Central memory CD8-positive, alpha-beta T cell (primary cell): Measurements from ENCODE around the gene HAGHL.

Experiments
- ATAC-seq: fragments of 150-1000 bp; cut with Tn5 transposase; replicated peaks from 2 replicates; pipeline ENCODE4 v1.10.0; 2022; ENCODE audit warnings: mild to moderate bottlenecking, moderate FRiP score, moderate number of reproducible peaks; ENCODE audit not compliant: poor library complexity, severe bottlenecking; ENCODE audit errors: extremely low read depth
- DNase-seq, 2 donors: peaks; one replicate each; pipeline ENCODE4 v3.0.0; 2021; ENCODE audit warnings: low spot score in 2 of 2
- H3K27ac Mint-ChIP-seq: one replicate; pipeline ENCODE4 v1.8.0; 2022; ENCODE audit warnings: low read depth, mild to moderate bottlenecking, moderate library complexity, mixed read lengths
- H3K27me3 Mint-ChIP-seq: one replicate; pipeline ENCODE4 v1.8.0; 2022; ENCODE audit warnings: mixed read lengths
- H3K36me3 Mint-ChIP-seq: one replicate; pipeline ENCODE4 v1.8.0; 2022; ENCODE audit warnings: mild to moderate bottlenecking, moderate library complexity, mixed read lengths; ENCODE audit not compliant: insufficient read depth
- H3K4me1 Mint-ChIP-seq: one replicate; pipeline ENCODE4 v1.8.0; 2022; ENCODE audit warnings: mixed read lengths
- H3K4me3 Mint-ChIP-seq: one replicate; pipeline ENCODE4 v1.8.0; 2022; ENCODE audit warnings: mild to moderate bottlenecking, moderate library complexity, mixed read lengths
- H3K9me3 Mint-ChIP-seq: one replicate; pipeline ENCODE4 v1.8.0; 2022; ENCODE audit warnings: mixed read lengths

HAGHL gene

DNA sequence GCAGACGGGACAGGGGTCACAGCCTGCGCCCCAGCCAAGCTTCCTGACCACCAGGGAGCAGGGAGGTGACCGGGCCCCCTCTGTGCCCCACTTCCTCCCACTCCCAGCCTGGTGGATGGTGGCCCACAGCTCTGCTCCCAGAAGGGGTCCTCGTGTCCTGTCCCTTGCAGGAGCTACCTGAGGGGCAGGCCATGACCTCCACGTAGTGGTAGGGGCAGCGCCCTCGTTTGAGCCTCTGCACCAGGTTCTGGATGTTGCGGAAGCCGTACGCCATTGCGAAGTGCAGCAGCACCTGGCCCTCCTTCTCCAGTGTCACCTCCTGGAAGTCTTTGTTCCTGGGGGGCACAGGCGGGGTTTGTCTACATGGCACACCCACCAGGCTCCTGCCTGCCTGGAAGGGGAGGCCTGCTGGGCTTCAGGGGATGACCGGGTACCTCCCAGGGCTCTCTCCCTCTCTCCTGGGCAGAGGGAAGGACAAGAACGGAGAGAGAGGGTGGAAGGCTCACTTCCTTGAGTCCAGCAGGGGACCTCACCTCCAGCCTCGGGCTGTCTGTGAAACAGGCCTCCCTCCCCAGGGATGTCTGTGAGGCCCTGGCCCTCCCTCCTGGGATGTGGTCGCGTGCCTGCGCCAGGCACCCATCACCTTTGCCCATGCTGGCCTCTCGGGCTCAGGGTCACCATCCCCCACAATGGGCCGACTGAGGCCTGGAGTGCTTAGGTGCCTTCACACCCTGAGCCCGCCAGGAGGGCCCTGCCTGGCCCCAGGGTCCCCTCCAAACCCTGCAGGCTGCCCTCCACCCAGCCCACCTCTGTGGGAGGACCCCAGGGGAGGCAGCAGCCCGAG, 4.0 kb downstream of the HAGHL start:
- H3K27me3 Mint-ChIP-seq = no peaks in the 10 kb centered on the region
- peaks cover 6% of the 10 kb centered on the region for H3K4me1 Mint-ChIP-seq
- no peak overlapping the region for H3K4me3 Mint-ChIP-seq
- H3K27ac Mint-ChIP-seq = no peak overlapping the region
- no peaks in the 10 kb centered on the region for H3K9me3 Mint-ChIP-seq
- DNase-seq (no peak), ATAC-seq (no peak)
- peaks cover 22% of the 10 kb centered on the region for H3K36me3 Mint-ChIP-seq

DNA sequence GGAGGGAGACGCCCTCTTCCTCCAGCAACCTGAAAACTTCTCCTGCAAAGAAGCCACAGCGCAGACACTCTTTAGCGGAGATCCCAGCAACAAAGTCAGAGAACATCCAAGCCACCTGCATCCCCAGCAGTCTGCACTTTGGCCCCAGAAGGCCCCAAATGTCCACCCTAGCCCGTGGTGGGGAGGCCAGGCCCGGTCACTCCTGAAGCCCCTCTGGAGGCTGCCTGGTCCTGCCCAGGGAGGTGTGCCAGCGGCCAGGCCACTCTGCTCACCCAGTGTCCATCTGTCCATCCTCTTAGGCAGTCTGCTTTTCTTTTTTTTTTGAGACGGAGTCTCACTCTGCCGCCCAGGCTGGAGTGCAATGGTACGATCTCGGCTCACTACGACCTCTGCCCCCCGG, 5.4 kb downstream of the HAGHL start:
- H3K9me3 Mint-ChIP-seq = no peaks in the 10 kb centered on the region

DNA sequence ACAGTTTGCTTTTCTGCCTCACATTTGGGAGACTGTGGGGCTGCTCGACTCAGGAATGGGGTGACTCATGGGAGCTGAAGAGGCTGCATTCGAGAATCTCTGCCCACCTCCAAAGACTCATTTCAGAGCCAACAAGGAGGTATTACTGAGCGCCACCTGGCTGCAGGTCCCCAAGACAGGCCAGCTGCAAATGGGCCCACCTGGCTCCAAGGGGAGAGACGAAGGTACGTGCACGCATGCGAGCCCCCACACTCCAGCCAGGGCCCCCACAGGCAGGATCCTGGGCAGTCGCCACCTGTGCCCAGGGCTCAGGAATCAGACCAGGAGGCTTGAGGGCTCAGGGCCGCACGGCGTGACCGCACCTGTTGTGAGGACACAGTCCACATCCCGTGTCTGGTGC, 6.0 kb downstream of the HAGHL start:
- DNase-seq (no peak), ATAC-seq (no peak)
- Mint-ChIP-seq H3K9me3 (no peaks in the 10 kb centered on the region), H3K27ac (no peak overlapping the region), H3K36me3 (peaks cover 30% of the 10 kb centered on the region), H3K4me1 (peaks cover 6% of the 10 kb centered on the region), H3K4me3 (no peak overlapping the region), H3K27me3 (no peaks in the 10 kb centered on the region)

More for the DNA sequence above, 5.4 kb downstream of the HAGHL start:
- ATAC-seq (no peak), DNase-seq (no peak)
- Mint-ChIP-seq H3K27ac (no peak overlapping the region), H3K36me3 (peaks cover 30% of the 10 kb centered on the region), H3K4me1 (peaks cover 6% of the 10 kb centered on the region), H3K27me3 (no peaks in the 10 kb centered on the region), H3K4me3 (no peak overlapping the region)

DNA sequence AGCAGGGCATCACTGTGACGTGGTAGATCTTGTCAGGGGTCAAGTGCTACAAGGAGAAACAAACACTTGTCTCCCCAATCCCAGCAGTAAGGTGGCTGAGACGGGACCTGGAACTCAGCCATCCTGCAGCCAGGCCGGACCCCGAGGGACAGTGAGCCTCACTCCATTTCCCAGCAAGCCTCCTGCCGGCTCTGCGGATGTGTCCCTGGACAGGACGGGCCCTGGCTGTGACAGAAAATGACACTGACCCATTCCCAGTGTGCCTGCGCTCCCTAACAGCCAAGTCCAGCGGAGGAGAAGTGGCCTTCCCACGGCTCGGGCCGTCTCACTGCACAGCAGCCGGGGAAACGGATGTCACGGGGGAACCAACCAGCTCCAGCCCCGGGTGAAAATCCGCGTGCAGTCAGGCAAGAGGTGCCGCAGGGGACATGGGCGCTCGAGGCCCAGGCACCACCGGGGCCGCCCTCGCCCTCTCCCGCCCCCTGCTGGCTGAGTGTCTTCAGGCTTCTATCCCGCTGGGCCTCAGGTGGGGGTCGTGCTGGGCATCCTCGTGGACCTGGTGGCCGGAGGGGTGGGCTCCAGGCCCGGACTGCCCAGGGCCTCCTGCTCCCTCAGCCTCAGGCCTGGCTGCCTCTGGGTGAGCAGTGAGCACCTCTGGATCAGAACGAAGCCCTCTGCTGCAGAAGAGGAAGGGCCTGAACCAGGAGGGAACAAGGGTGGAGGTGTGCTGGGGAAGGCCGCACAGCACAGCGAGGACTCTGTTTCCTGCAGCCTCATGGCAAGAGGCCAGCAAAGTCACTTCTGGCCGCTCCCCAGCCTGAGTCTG, 6.7 kb downstream of the HAGHL start:
- ATAC-seq = no peak
- H3K27ac Mint-ChIP-seq = no peak overlapping the region

DNA sequence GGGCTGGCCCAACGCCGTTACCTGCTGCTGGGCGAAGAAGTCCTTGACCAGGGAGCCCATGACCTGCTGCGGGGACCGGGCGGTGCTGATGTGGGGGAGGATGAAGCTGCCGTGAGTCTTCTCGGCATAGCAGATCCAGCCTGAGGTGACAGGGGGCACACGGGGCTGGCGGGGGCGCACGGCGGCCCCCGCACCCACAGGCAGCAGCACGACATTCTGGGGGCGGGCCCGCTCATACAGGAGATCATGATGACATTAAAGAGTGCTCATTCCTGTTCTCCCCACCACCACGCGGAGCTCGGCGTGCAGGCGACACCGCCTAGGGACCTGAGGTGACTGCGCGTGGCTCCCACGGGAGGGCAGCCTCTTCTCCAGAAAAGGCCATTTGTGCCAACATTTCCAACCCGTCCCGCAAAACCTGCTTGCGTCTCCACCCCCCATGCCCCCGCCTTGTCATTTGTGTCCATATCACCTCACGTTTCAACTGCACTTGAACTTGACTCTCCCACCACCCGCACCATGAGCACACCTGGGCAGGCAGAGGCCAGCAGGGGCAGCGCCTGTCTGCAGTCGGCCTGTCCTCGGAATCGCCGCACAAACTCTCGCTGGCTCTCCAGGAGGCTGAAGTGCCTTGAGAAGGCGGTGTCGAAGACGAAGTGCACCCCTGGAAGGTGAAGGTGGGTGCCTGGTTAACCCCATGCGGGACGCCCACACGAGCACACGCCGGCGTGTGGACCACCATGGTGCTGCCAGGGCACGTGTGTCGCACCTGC, 7.5 kb downstream of the HAGHL start:
- Mint-ChIP-seq H3K27ac (no peak overlapping the region), H3K9me3 (no peaks in the 10 kb centered on the region), H3K36me3 (peaks cover 37% of the 10 kb centered on the region), H3K27me3 (no peaks in the 10 kb centered on the region), H3K4me1 (peaks cover 6% of the 10 kb centered on the region), H3K4me3 (no peak overlapping the region)
- ATAC-seq (no peak), DNase-seq (no peak)

More for the DNA sequence above, 6.7 kb downstream of the HAGHL start:
- Mint-ChIP-seq H3K36me3 (peaks cover 34% of the 10 kb centered on the region), H3K27me3 (no peaks in the 10 kb centered on the region), H3K4me1 (peaks cover 6% of the 10 kb centered on the region), H3K4me3 (no peak overlapping the region), H3K9me3 (no peaks in the 10 kb centered on the region)
- no peak for DNase-seq

DNA sequence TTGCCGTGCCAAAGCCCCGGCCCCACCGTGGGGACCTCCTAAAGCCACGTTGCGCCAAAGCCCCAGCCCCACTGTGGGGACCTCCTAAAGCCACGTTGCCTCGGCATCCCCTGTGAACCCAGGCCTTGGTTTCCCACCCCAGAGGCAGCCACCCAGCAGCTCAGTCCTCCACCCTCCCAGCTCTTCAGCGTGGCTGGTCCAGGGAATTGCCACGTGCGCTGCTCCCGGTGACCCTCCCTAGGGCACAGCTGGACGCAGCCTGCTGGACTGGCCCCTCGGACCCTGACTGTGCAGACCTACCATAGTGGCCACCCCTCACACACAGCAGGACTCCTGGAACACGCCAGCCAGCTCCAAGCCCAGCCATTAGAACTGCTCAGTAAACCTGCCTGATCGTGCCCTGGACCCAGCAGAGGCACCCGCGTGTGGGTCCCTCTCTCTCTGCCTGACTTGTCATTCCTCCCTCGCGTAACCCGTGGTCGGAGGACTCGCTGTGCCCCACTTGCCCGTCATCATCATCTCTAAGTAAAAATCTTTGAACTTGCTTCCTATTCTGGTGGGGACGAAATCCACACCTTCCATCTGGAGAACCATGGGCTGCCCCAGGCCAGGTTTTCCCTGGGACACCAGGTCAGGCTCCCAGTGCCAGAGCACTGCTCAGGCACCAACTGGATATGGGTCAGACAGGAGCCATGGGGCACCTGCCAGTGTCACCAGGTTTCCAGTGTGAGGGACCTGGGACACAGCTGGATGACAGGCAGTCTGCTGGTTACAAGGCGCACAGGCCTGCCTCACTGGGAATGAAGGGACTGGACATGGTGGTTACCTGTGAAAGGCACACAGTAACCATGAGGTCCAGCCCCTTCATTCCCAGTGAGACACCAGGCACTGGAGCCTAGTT, 8.3 kb downstream of the HAGHL start:
- peaks cover 6% of the 10 kb centered on the region for H3K4me1 Mint-ChIP-seq
- ATAC-seq (no peak), DNase-seq (no peak)
- H3K36me3 Mint-ChIP-seq = peaks cover 38% of the 10 kb centered on the region
- H3K9me3 Mint-ChIP-seq = no peaks in the 10 kb centered on the region
- no peak overlapping the region for H3K27ac Mint-ChIP-seq
- H3K27me3 Mint-ChIP-seq = no peaks in the 10 kb centered on the region
- H3K4me3 Mint-ChIP-seq = no peak overlapping the region

DNA sequence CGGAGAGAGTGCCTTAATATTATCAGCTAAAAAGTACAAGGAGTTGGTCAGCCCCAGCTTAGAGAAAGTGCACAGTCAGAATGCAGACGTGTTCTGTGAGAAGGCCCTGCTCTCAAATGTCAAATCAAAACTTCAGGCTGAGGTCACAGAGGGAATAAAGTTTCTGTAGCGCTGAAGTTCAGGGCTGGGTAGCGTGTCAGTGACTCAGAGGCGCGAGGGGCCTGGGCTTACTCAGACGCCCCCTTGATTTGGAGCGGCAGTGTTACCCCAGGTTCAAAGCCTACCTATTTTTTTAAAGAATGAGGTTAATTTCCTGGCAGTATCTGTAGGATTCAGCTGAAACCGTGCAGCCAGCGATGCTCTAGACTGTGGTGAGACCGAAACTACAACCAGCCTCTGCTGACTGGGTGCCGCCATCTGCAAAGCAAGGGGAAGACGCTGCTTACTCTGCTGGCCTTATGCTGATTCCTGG, 9.1 kb downstream of the HAGHL start:
- no peaks in the 10 kb centered on the region for H3K27me3 Mint-ChIP-seq
- H3K36me3 Mint-ChIP-seq = peaks cover 36% of the 10 kb centered on the region
- no peak for ATAC-seq
- DNase-seq = no peak
- H3K9me3 Mint-ChIP-seq = no peaks in the 10 kb centered on the region
- H3K27ac Mint-ChIP-seq = no peak overlapping the region
- H3K4me1 Mint-ChIP-seq = peaks cover 6% of the 10 kb centered on the region
- no peak overlapping the region for H3K4me3 Mint-ChIP-seq

DNA sequence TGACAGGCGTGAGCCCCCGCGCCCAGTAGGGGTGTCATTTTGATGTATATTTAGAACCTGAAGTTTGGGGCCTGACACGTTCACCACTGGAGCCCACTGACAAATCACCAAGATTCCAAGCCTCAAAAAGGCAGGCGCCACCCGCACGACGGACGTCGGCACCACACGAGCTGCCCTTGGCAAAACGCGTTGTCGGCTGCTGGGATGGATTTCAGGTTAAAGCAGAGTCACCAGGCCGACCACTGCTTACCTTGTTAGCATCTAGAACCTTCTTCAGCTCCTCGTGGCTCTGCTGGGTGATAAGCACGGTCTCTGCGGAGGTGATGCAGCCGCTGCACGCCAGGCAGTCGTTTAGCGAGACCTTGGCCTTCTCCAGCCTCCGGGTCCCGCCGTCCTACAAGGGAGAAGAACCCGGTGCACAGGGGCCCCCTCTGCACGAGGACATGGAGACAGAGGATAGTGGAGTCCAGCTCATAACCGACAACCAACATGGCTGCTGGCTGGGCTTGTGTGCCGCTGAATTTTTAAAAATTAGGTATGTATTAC, 10.1 kb downstream of the HAGHL start:
- Mint-ChIP-seq H3K4me1 (peaks cover 6% of the 10 kb centered on the region), H3K9me3 (no peaks in the 10 kb centered on the region), H3K27me3 (no peaks in the 10 kb centered on the region), H3K27ac (no peak overlapping the region), H3K4me3 (no peak overlapping the region), H3K36me3 (peaks cover 37% of the 10 kb centered on the region)
- DNase-seq (no peak), ATAC-seq (no peak)

DNA sequence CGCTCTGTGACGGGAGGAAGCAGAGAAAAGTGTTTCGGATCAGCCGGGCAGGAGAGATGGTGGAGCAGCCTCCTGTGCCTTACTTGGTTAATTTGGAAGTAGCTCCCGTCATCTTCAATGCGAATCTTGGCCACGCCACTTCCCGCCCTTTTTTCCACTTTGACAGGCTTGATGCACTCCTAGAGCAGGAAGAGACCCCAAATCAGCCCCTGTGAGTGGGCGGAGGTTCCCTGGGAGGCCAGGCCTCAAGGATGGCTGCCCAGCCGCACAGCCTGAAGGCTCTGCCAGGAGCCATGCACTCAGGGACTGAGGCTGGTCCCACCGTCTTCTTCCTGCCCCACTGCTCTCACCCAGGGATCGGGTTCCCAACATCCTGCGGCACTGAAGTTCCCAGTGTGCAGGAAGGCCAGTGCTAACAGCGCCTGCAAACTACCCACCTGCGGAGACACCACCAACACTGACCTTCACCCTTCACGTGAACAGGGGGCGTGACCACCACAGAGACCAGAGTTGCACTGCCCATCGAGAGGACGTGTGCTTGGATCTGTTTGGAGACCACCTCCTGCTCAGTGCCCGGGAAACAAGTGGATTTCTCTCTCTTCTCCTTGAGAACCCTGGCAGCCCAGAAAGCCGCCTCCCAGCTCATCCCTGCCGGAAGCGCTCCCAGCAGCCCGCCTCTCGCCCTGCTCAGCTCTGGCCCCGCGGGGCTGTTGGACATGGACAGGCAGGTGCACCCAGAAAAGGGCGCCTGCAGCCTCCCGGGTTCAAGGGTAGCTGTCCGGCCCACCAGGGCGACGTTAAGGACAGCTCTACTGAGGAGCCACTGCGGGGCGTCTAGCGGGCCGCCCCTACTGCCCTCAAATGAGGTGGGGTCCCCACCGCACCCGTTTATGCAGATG, 12.9 kb downstream of the HAGHL start:
- Mint-ChIP-seq H3K36me3 (peaks cover 31% of the 10 kb centered on the region), H3K27me3 (no peaks in the 10 kb centered on the region), H3K9me3 (no peaks in the 10 kb centered on the region), H3K4me3 (peak overlapping the region; percentile 69), H3K4me1 (peaks cover 6% of the 10 kb centered on the region), H3K27ac (no peak overlapping the region)
- no peak for DNase-seq
- no peak for ATAC-seq

DNA sequence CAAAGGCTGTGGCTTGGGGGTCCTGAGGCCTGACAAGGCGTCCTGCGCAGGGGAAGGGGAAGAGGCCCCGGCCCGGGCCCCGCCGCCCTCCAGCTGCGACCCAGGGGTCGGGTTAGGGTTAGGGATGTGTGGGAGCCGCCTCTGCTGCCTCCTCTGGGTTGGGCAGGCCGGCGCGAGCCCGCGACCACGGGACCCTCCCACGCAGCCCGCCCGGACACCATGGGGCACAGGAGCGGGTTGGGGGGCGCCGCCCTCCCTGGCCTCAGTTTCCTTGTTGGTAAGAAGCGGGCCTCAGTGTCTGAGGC, 13.5 kb downstream of the HAGHL start:
- ATAC-seq = peak; percentile 21
- Mint-ChIP-seq H3K4me1 (peaks cover 1% of the 10 kb centered on the region), H3K4me3 (peak overlapping the region; percentile 69), H3K9me3 (no peaks in the 10 kb centered on the region), H3K27ac (no peak overlapping the region), H3K27me3 (no peaks in the 10 kb centered on the region), H3K36me3 (peaks cover 31% of the 10 kb centered on the region)
- no peak for DNase-seq
